IMR-90 (cell line): Measurements from ENCODE around the gene SFSWAP. TPM values are rescaled to one million over a fixed set of nuclear protein-coding genes. Genes with fewer than 3 reads are reported as not detected.

Experiments
- ATAC-seq: fragments of 200-7000 bp; cut with Tn5 transposase; 2 replicates; pipeline ENCODE4 v1.9.1; 2020; ENCODE audit warnings: low read depth, mild to moderate bottlenecking, moderate library complexity
- BruUV-seq: library from RNA; stranded (reverse); fragments of 400-500 nt; replicated peaks from 2 replicates; lab custom pipeline; 2021; lab: Mats Ljungman, UMichigan
- CTCF ChIA-PET: fragments of 300-600 bp; formaldehyde crosslinking; extraction: SDS; loops from one replicate; lab custom pipeline; 2021; ENCODE audit warnings: antibody characterized with exemption; lab: Yijun Ruan, JAX
- POLR2A ChIA-PET: fragments of 300-600 bp; sonication (Branson Sonifier 250); formaldehyde crosslinking; loops from one replicate; lab custom pipeline; 2022; ENCODE audit warnings: antibody characterized with exemption; ENCODE audit not compliant: unreplicated experiment; lab: Charles Lee
- DNase-seq: peaks from one replicate; pipeline ENCODE4 v3.0.0; 2013
- H2AFZ ChIP-seq: replicated peaks from 2 replicates; pipeline ENCODE3; 2013; ENCODE audit warnings: low read length, mild to moderate bottlenecking; ENCODE audit not compliant: poor library complexity
- H2AK5ac ChIP-seq: 2 replicates; pipeline ENCODE4 v1.6.1; 2013; ENCODE audit warnings: low read depth, low read length, inconsistent platforms
- H2AK9ac ChIP-seq: replicated peaks from 2 replicates; pipeline ENCODE3; 2013; ENCODE audit warnings: mild to moderate bottlenecking, low read depth, low read length, moderate library complexity; ENCODE audit not compliant: poor library complexity
- H2BK120ac ChIP-seq: 2 replicates; pipeline ENCODE4 v1.6.1; 2013; ENCODE audit warnings: low read depth, low read length, inconsistent platforms
- H2BK15ac ChIP-seq: 3 replicates; pipeline ENCODE4 v1.6.1; 2013; ENCODE audit warnings: low read depth, low read length, inconsistent platforms
- H2BK20ac ChIP-seq: 2 replicates; pipeline ENCODE4 v1.6.1; 2013; ENCODE audit warnings: low read depth, mild to moderate bottlenecking, inconsistent platforms, low read length, moderate library complexity
- H2BK5ac ChIP-seq: 2 replicates; pipeline ENCODE4 v1.6.1; 2013; ENCODE audit warnings: mild to moderate bottlenecking, low read depth, low read length, inconsistent platforms; ENCODE audit not compliant: poor library complexity, severe bottlenecking
- H3K14ac ChIP-seq: replicated peaks from 2 replicates; pipeline ENCODE4 v1.6.1; 2013; ENCODE audit warnings: low read depth, low read length, inconsistent platforms
- H3K18ac ChIP-seq: 2 replicates; pipeline ENCODE4 v1.6.1; 2013; ENCODE audit warnings: low read depth, low read length, control low read depth
- H3K23ac ChIP-seq: 2 replicates; pipeline ENCODE4 v1.6.1; 2013; ENCODE audit warnings: low read depth, low read length, inconsistent platforms
- H3K27ac ChIP-seq: 2 replicates; pipeline ENCODE4 v1.5.1; 2013; ENCODE audit warnings: mild to moderate bottlenecking, control low read depth, low read length; ENCODE audit not compliant: insufficient read depth
- H3K27me3 ChIP-seq: 2 replicates; pipeline ENCODE4 v1.6.1; 2013; ENCODE audit warnings: low read length; ENCODE audit not compliant: control insufficient read depth, insufficient read depth
- H3K36me3 ChIP-seq: 2 replicates; pipeline ENCODE4 v1.6.1; 2013; ENCODE audit warnings: low read length, mixed read lengths; ENCODE audit not compliant: control insufficient read depth, insufficient read depth
- H3K4ac ChIP-seq: 2 replicates; pipeline ENCODE4 v1.6.1; 2013; ENCODE audit warnings: low read depth, low read length, inconsistent platforms
- H3K4me1 ChIP-seq: 2 replicates; pipeline ENCODE4 v1.6.1; 2013; ENCODE audit warnings: low read length, mixed read lengths; ENCODE audit not compliant: control insufficient read depth, insufficient read depth
- H3K4me2 ChIP-seq: 2 replicates; pipeline ENCODE4 v1.6.1; 2013; ENCODE audit warnings: low read depth, mild to moderate bottlenecking, control low read depth, low read length, moderate library complexity
- H3K4me3 ChIP-seq: 2 replicates; pipeline ENCODE4 v1.5.1; 2013; ENCODE audit warnings: low read depth, mild to moderate bottlenecking, control low read depth, low read length, moderate library complexity; ENCODE audit not compliant: insufficient read depth
- H3K56ac ChIP-seq: 2 replicates; pipeline ENCODE4 v1.6.1; 2013; ENCODE audit warnings: low read length, inconsistent platforms; ENCODE audit not compliant: insufficient read depth; ENCODE audit errors: extremely low read depth
- H3K79me1 ChIP-seq, 2 experiments: 2 replicates each; pipeline ENCODE4 v1.6.1; 2013; ENCODE audit warnings: low read length in 2 of 2, inconsistent platforms in 1 of 2, low read depth in 1 of 2
- H3K9ac ChIP-seq: 2 replicates; pipeline ENCODE4 v1.6.1; 2013; ENCODE audit warnings: low read depth, low read length, control low read depth
- H3K9me1 ChIP-seq: 2 replicates; pipeline ENCODE4 v1.6.1; 2013; ENCODE audit warnings: low read length, inconsistent platforms; ENCODE audit not compliant: insufficient read depth
- H3K9me3 ChIP-seq: 2 replicates; pipeline ENCODE4 v1.6.1; 2013; ENCODE audit warnings: low read length; ENCODE audit not compliant: control insufficient read depth, insufficient read depth
- H4K20me1 ChIP-seq: 2 replicates; pipeline ENCODE4 v1.6.1; 2013; ENCODE audit warnings: low read length, inconsistent platforms; ENCODE audit not compliant: insufficient read depth
- H4K5ac ChIP-seq: 2 replicates; pipeline ENCODE4 v1.6.1; 2013; ENCODE audit warnings: mild to moderate bottlenecking, low read depth, low read length, control low read depth
- H4K8ac ChIP-seq, 2 experiments: 2 replicates each; pipeline ENCODE4 v1.6.1; 2013; ENCODE audit warnings: low read depth in 2 of 2, low read length in 2 of 2, control low read depth in 1 of 2, inconsistent platforms in 1 of 2
- H4K91ac ChIP-seq: 2 replicates; pipeline ENCODE4 v1.6.1; 2013; ENCODE audit warnings: low read depth, low read length, inconsistent platforms; ENCODE audit not compliant: insufficient read depth
- CEBPB ChIP-seq: IDR thresholded peaks from 2 replicates; pipeline ENCODE4 v1.6.1; 2012; ENCODE audit warnings: low read depth, low read length, improper control_type of control experiment
- CHD1 ChIP-seq: IDR thresholded peaks from 2 replicates; pipeline ENCODE4 v1.6.1; 2012; ENCODE audit warnings: low read depth, low read length, improper control_type of control experiment
- FOS ChIP-seq: fragments of 150-350 bp; IDR thresholded peaks from 2 replicates; pipeline ENCODE4 v1.6.1; 2016; ENCODE audit warnings: low read depth, low read length
- MAFK ChIP-seq: IDR thresholded peaks from 2 replicates; pipeline ENCODE4 v1.6.1; 2012; ENCODE audit warnings: low read depth, low read length, improper control_type of control experiment
- MAZ ChIP-seq: IDR thresholded peaks from 2 replicates; pipeline ENCODE4 v1.6.1; 2012; ENCODE audit warnings: low read depth, mild to moderate bottlenecking, low read length, improper control_type of control experiment, moderate library complexity, borderline replicate concordance
- NFE2L2 ChIP-seq: fragments of 150-350 bp; IDR thresholded peaks from 2 replicates; pipeline ENCODE4 v1.6.1; 2016; ENCODE audit warnings: low read depth, mild to moderate bottlenecking, low read length
- RCOR1 ChIP-seq: IDR thresholded peaks from 2 replicates; pipeline ENCODE4 v1.6.1; 2012; ENCODE audit warnings: mild to moderate bottlenecking, low read length, improper control_type of control experiment; ENCODE audit not compliant: insufficient replicate concordance
- SMC3 ChIP-seq: fragments of 150-350 bp; IDR thresholded peaks from 2 replicates; pipeline ENCODE4 v1.6.1; 2016; ENCODE audit warnings: low read depth, mild to moderate bottlenecking, antibody characterized with exemption, low read length, moderate library complexity
- USF2 ChIP-seq: fragments of 150-350 bp; IDR thresholded peaks from 2 replicates; pipeline ENCODE4 v1.6.1; 2017; ENCODE audit warnings: mild to moderate bottlenecking, antibody characterized with exemption, low read length, low read depth
- WGBS, 2 experiments: methylation state at CpG; one replicate each; pipeline versions ENCODE4 v1.1.5 to v1.1.7; 2013; ENCODE audit warnings: missing lambda C conversion rate in 2 of 2; ENCODE audit not compliant: insufficient read length in 1 of 2; ENCODE audit errors: extremely low coverage in 2 of 2; 5-methylcytosine and 5-hydroxymethylcytosine counted together
- dilution Hi-C: fragments of 300-500 bp; cut with HindIII; formaldehyde crosslinking; loops from one replicate; pipeline ENCODE4 v1.14.3; 2018; ENCODE audit warnings: low sequenced_read_pairs; ENCODE audit not compliant: unreplicated experiment
- in situ Hi-C: fragments of 300-500 bp; cut with MboI; formaldehyde crosslinking; loops from 3 replicates; pipeline ENCODE4 v1.14.3; 2019; ENCODE audit warnings: low sequenced_read_pairs, inconsistent platforms, mixed read lengths
- intact Hi-C: fragments of 100-400 bp; cut with micrococcal nuclease; formaldehyde crosslinking; loops from 2 replicates; pipeline ENCODE4 v1.10.0; 2022
- polyA plus RNA-seq, 3 experiments: library from polyadenylated mRNA; depleted of rRNA; stranded (reverse); fragments of >200 nt; gene quantifications; 2 replicates each; pipeline ENCODE4 v1.2.3, GENCODE V29; 2012; ENCODE audit warnings: low replicate concordance in 1 of 3
- total RNA-seq: library from RNA; depleted of rRNA; stranded (reverse); fragments of >200 nt; gene quantifications from 2 replicates; pipeline ENCODE4 v1.2.3, GENCODE V29; 2012
- TF ChIP-seq, protein P1 (sequence below): fragments of 150-350 bp; IDR thresholded peaks from 2 replicates; pipeline ENCODE4 v1.6.1; 2016; ENCODE audit warnings: low read depth, mild to moderate bottlenecking, low read length, moderate library complexity, borderline replicate concordance
- TF ChIP-seq, protein P2 (sequence below): conservative IDR thresholded peaks from 2 replicates; pipeline ENCODE4 v1.5.1; 2012; ENCODE audit warnings: mild to moderate bottlenecking, low read depth, low read length, improper control_type of control experiment

SFSWAP gene
- total and polyA plus RNA-seq, 2 of the 4 experiments (the other 2 are of a cell fraction): 19.7 to 22.4 TPM

GRCh38 chr12:131808744-131809371 is 98.0 kb downstream of the SFSWAP start:
- Histone ChIP-seq H2BK5ac (no peak overlapping the region), H3K9me1 (peaks cover 2% of the 10 kb centered on the region; the same call in 1 of the 2 replicates), H4K91ac (no peak overlapping the region), H2BK120ac (no peak overlapping the region), H3K27ac (no peak overlapping the region), H4K20me1 (no peaks in the 10 kb centered on the region), H3K4me2 (no peak overlapping the region; the same call in 1 of the 2 replicates), H3K4me1 (peaks cover 2% of the 10 kb centered on the region; the same call in 1 of the 2 replicates), H2BK20ac (no peak overlapping the region), H2AFZ (peak overlapping the region; percentile 77), H3K4me3 (no peak overlapping the region), H3K9me3 (peaks cover 3% of the 10 kb centered on the region; the same call in 1 of the 2 replicates), H2AK9ac (no peak overlapping the region), H2BK15ac (no peak overlapping the region), H3K79me1 (no peaks in the 10 kb centered on the region; a peak in 1 of 4 replicates), H3K4ac (no peak overlapping the region), H3K14ac (no peak overlapping the region), H4K8ac (no peak overlapping the region), H3K27me3 (no peaks in the 10 kb centered on the region), H3K9ac (no peak overlapping the region), H3K36me3 (no peaks in the 10 kb centered on the region), H3K23ac (no peak overlapping the region), H3K56ac (no peak overlapping the region), H3K18ac (no peak overlapping the region), H2AK5ac (no peak overlapping the region), H4K5ac (no peak overlapping the region)
- dilution Hi-C loops (no loop called here), intact Hi-C loops (no loop called here), in situ Hi-C loops (no loop called here)
- BruUV-seq: no TSS peak
- ChIA-PET POLR2A (no interaction called here), CTCF (no interaction called here)
- 71% methylated on average over 15 of the region's 44 CpGs; no CpG with 5 or more reads in 1 of the 2 experiments for WGBS, 2 experiments
- peak; percentile 40 for ATAC-seq
- TF ChIP-seq USF2 (no peak), RCOR1 (no peak), MAZ (no peak), NFE2L2 (no peak), FOS (no peak), MAFK (no peak), CHD1 (no peak), SMC3 (no peak), CEBPB (no peak)
- TF ChIP-seq, protein P1, sequence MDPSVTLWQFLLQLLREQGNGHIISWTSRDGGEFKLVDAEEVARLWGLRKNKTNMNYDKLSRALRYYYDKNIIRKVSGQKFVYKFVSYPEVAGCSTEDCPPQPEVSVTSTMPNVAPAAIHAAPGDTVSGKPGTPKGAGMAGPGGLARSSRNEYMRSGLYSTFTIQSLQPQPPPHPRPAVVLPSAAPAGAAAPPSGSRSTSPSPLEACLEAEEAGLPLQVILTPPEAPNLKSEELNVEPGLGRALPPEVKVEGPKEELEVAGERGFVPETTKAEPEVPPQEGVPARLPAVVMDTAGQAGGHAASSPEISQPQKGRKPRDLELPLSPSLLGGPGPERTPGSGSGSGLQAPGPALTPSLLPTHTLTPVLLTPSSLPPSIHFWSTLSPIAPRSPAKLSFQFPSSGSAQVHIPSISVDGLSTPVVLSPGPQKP: no peak
- TF ChIP-seq, protein P2, sequence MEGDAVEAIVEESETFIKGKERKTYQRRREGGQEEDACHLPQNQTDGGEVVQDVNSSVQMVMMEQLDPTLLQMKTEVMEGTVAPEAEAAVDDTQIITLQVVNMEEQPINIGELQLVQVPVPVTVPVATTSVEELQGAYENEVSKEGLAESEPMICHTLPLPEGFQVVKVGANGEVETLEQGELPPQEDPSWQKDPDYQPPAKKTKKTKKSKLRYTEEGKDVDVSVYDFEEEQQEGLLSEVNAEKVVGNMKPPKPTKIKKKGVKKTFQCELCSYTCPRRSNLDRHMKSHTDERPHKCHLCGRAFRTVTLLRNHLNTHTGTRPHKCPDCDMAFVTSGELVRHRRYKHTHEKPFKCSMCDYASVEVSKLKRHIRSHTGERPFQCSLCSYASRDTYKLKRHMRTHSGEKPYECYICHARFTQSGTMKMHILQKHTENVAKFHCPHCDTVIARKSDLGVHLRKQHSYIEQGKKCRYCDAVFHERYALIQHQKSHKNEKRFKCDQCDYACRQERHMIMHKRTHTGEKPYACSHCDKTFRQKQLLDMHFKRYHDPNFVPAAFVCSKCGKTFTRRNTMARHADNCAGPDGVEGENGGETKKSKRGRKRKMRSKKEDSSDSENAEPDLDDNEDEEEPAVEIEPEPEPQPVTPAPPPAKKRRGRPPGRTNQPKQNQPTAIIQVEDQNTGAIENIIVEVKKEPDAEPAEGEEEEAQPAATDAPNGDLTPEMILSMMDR: no peak
- no peak for DNase-seq
